GM18519 (cell line): Measurements from ENCODE around the gene BSCL2.
"Not testable (repeated sequence)": the region's sequence is repeated elsewhere in the genome, so short reads cannot be mapped to it uniquely, and the experiment has no call there.

ENCODE experiments used
- ATAC-seq: cut with Tn5 transposase; IDR thresholded peaks from one replicate; pipeline ENCODE4 v1.9.1; 2021; ENCODE audit warnings: mild to moderate bottlenecking, moderate library complexity; ENCODE audit not compliant: unreplicated experiment, low FRiP score

BSCL2 gene

DNA sequence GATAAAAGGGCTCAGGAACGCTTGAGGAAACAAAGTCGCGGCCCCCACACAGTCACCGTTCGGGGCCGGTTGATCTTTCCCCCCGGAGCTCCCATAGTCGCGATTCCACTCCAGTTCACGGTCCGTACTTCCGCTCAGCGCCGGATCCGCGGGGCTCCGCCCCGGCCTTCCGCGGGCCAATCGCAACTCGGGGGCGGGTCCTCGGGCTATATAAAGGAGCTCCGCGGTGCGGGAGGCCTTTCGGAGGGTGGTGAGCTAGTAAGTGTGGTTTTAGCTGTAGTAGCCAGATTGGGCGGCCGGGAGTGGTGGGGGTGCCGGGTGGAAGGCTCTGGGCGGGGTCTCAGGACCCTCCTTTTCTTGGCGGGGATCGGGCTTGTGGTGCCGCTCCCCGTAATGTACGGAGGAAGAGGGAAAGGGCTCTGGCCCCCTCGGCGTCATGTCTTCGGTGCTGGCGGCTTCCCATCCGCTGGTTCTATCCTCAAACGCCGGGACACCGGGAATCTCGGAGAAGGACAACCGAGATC is 42.1 kb downstream of the BSCL2 start, which contains the start of the genes C11orf98 and CSKMT:
Gene C11orf98 (minus strand): TSS at position 136 of the 524 bp plus-strand sequence. CDS start 41 bp downstream, at position 95.
Gene CSKMT (plus strand): TSS at position 238 of the 524 bp plus-strand sequence. CDS start 568 bp downstream, outside the sequence.
- peak; percentile 50 for ATAC-seq

DNA sequence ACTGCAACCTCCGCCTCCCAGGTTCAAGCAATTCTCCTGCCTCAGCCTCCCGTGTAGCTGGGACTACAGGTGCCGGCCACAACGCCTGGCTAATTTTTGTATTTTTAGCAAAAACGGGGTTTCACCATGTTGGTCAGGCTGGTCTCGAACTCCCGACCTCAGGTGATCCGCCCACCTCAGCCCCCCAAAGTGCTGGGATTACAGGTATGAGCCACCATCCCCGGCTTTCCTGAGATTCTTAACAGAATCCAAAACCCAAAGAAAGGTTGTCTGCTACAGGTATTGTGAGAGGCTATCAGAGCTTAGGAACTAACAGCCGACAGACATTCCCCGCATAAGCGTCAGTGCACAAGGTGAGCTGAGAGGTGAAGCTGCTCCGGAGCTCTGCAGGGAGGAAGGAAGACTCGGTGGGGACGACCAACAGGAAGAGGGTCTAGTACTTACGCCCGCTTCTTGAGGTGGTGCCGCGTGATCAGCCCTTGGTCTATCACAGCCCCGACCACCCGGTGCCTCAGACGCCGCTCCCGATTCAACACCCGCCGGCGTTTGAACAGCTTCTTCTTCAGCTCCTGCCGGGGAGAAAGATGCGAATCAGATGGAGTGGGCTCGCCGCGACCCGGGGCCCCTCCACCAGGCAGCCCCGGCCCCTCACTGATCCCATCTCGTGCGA is 42.7 kb downstream of the BSCL2 start:
- peak; percentile 21 for ATAC-seq

DNA sequence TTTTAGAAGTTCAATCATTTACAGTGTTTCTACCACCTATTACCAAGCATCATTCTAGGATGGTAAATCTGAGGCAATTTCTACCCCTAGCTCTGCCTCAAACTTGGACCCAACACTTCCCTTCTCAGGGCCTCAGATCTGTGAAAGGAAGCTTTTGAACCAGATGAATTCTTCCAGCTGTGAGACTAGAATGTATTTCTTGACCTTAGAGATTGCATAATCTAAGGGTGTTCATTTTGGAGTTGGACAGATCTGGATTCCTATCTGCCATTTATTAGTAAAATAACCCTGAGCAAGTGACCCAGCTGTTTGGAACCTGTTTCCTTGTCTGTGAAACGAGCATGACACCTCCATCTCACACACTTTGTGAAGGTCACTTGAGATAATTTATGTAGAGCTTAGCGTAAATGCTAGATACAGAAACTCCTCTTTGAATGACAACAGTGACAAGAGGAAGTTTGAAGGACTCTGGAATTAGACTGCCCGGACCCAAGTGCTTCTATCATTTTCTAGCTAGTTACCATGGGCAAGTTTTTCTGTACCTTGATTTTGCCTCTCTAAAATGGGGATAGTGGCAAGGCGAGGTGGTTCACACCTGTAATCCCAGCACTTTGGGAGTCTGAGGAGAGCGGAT is 50.3 kb downstream of the BSCL2 start:
- ATAC-seq = no peak

DNA sequence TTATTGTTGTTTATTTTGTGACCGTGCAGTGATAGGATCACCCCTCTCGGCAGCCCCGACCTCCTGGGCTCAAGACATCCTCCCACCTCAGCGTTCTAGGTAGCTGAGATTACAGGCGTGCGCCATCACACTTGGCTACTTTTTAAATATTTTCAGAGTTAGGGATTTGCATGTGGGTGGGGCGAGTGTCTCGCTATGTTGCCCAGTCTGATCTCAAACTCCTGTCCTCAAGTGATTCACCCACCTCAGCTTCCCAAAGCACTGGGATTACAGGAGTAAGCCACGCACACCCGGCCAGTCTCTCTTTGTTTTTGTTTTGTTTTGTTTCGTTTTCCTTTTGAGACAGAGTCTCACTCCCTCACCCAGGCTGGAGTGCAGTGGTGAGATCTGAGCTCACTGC is 52.9 kb downstream of the BSCL2 start:
- ATAC-seq = no peak

DNA sequence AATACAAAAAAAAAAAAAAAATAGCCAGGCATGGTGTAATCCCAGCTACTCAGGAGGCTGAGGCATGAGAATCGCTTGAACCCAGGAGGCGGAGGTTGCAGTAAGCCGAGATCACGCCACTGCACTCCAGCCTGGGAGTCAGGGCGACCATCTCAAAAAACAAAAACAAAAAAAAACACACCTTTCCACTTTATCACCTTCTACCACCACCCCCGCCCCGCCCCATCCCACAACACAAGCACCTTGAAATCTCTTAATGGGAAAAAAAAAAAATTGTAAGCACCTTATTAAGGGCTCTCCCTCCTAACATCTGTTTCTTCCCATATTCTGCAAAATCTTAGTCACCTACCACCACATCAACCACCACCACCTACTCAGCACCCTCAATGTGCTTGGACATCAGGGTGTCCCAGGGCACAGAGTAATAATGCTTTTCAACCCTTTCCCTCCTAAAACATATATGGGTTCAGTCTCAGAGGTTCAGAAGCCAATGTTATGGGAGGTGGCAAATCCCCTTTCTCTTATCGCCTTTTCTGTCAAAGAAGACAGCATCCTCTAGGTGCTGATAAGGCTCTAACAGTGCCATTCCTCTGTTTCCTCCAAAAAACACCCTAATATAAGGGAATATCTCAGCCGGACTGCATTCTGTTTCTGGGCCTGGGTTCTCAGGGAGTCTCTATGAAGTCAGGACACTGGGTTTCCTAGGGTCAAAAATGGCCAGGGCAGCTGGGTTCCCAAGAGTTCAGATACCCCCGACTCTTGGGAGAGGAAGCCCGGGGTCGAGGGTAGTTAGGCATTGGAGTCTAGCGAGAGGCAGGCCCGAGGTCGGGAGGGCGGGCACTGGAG is 54.8 kb downstream of the BSCL2 start:
- no peak for ATAC-seq

DNA sequence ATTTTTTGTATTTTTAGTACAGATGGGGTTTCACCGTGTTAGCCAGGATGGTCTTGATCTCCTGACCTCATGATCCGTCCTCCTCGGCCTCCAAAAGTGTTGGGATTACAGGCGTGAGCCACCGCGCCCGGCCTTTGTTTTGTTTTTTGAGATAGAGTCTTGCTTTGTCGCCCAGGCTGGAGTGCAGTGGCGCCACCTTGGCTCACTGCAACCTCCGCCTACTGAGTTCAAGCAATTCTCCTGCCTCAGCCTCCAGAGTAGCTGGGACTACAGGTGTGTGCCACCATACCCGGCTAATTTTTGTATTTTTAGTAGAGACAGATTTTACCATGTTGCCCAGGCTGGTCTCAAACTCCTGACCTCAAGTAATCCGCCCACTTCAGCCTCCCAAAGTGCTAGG is 56.9 kb downstream of the BSCL2 start:
- not testable (repeated sequence) for ATAC-seq

DNA sequence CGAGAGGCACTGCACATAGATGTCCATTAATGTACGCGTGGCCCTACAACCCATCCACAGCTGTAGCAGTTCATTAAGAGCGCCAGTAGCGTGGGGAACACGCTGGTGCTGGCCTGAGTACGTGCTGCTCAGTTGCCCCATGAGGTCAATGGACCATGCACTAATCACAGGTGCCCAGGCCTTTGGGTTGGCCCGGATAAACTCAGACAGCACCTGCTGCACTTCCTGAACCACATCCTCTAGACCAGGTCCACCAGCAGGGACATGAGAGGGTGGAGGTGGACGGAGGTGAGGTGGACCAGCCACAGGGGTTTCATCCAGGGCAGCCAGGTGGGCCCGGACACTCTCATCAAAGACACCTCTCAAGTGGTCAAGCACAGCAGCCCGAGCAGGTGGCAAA is 57.7 kb downstream of the BSCL2 start:
- ATAC-seq = no peak

DNA sequence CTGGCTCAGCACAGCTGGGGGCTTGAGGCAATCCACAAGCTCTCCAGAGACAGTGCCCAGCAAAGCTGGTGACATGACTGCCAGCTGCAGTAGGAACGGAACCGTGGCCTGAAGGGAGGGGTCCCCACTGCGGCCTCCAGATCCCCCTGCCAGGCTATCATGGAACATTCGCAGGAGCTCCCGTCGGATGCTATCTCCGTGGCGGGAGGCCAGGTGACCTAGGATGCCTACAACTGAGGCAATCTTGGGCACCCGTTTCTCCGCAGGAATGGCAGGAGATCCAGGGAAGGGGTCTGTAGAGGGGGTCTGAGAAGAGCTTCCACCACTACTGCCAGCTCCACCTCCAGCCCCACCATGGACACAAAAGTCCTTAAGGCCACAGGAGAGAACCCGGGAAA is 58.3 kb downstream of the BSCL2 start:
- no peak for ATAC-seq

DNA sequence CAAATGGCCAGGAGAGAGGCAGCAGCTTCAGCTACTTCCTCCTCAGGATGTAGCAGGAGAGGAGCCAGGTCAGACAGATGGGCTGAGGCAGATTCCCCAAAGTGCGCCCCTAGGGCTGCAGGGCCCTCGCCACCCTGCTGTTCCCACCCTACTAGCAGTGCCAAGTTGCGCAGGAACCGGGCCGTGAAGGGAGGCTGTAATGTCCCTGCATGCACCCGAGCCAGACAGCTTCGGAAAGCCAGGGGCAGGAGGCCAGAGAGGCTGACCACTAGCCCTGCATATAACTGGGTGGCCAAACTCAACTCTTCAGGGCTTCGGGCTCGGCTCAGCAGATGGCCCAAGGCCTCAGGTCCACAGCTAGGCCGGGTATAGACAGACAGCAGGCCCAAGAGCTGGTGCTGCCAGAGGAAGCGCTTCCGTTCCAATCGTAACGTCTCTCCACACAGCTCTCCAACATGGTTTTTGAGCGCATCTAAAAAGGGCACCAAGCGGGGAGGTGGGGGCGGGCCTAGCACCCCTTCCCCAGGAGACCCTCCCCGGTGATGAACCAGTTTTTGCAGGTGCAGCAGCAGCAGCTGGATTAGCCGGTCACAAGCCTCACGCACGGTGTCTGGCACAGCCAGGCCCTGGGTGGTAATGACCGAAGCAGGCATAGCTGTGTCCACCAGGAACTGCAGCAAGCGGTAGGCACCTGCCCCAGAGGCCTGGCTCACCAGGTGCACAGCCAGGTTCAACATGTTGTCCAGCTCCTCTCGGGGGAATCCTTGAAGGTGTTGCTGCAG is 58.8 kb downstream of the BSCL2 start:
- ATAC-seq = no peak

DNA sequence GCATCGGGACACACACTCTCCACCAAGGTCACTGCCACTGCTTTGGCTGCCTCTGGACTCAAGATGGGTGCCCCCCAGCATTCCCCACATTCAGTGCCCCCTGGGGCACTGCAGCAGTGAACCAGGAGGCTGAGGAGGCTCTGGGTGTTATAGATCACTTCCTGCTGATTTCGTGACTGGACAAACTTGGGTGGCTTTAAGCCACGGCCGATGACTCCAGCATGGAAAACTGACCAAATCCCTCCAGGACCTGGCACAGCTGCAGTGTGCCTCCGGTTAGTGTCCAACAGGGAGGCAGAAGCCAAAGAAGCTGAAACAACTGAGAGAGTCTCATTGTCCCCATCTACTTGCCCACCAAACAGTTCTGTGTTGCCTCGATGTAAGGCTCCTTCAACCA is 59.6 kb downstream of the BSCL2 start:
- no peak for ATAC-seq

DNA sequence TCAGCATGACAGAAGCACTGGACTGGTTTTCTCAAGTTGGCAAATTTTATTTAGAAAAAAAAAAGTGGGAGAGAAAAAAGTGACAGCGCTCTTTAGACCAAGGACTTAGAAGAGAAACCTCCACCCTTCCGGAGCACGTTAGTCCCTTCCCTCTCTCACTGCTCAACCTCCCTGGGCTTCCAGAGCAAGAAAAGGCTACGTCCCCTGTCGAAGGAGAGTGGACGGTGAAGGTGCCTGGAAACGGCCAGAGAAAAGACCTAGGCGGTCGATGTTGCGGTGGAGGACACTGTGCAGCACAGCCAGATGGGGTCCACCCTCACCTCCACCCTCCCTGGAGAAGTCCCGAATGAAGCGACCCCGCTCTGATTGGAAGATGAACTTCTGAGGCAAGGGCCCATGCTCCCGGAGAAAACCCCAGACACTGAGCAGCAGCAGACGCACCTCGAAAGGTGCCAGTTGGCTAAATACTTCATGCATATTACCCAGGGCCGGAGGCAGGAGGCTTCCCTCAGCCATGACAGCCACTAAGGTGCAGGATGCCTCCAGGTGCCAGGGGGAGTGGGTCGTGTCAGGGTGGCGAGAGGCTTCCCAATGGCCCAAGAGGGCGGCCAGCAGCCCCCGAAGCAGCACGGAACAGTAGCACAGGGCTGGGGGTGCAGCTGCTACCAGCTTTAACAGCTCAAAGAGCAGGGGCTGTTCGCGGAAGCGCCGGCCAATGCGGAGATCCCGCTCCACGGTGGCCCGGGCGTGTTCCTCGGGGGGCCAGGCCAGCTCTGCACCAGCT is 60.2 kb downstream of the BSCL2 start:
- ATAC-seq = no peak

DNA sequence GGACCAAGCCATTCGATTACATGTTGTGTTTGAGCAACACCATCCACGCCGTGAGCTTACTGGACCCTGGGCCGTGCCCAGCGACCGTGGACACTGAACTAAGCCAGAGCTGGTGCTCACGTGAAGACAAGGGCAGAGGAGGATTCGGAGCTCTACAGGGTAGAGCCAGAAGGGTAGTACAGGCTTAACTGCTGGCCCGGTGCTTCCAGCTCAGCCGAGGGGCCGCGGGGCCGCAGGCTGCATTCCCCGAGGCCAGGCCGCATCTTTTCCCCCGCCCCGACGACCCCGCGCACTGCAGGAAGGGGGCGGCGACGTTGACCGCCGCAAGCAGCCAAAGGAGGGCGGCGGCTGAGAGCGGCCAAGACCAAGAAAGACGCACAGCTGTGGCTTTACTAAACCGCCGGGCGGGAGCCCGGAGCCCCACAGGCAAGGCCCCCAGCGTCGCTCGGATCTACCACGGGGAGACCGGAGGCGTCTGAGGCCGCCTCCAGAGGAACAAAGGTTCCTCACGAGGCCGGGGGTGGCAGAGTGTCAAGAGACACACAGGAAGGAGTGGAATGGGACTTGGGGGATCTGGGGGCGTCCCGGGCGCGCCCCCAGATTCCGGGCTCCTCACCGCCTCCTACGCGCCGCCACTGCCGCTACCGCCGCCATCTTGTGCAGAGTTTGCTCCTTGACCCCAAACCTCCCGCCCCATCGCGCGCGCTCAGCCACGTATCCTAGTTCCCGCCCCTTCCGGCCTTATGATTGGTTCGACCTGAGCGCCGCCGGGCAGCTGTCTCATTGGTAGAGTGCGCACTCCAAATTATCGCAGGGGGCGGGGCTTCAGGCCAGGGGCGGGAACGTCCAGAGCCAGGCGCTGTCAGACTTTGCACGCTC is 61.0 kb downstream of the BSCL2 start, which contains the start of gene GANAB:
Gene GANAB (minus strand): TSS at position 668 of the 879 bp plus-strand sequence. CDS start 14 bp downstream, at position 654.
- ATAC-seq = peak; percentile 74

DNA sequence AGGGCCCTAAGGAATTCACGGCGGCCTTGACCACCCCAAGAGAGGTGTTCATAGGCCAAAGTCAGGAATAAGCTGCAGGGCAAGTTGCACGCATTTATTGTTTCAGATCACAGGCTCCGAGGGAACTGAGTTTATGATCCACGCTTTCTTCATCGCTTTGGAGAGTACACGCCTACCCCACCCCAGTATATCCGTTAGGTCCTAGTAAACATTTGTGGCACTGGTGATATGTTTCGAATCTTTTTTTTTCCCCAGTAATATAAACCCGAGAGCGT is 61.6 kb downstream of the BSCL2 start:
- no peak for ATAC-seq

DNA sequence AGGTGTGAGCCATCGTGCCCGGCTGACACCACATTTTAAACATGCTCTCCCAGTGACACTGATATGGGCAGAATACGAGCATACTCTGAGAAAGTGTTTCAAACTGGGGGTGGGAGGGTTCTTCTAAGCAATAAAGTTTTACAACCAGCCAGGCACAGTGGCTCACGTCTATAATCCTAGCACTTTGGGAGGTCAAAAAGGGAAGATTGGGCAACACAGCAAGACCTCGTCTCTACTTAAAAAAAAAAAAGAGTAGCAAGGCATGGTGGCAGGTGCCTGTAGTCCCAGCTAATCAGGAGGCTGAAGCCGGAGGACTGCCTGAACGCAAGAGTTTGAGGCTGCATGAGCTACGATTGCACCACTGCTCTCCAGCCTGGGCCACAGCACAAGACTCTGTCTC is 63.0 kb downstream of the BSCL2 start:
- ATAC-seq = no peak
